GM23338 (cell line): ENCODE data around the gene DRD2.

Source experiments
- CREB1 ChIP-seq: fragments of 250-450 bp; sonication (Bioruptor Pico); IDR thresholded peaks from 2 replicates; pipeline ENCODE4 v1.5.0; 2020; ENCODE audit warnings: low read depth, mild to moderate bottlenecking, moderate library complexity
- CTCF ChIP-seq, 2 experiments: fragments of 200-600 bp in 1 of 2; sonication (generic) in 1 of 2; conservative IDR thresholded peaks; 2 replicates each; pipeline versions ENCODE4 v1.5.1 to v1.6.1; 2016 to 2017; ENCODE audit warnings: antibody characterized with exemption in 2 of 2, low read depth in 2 of 2, mild to moderate bottlenecking in 2 of 2, moderate library complexity in 1 of 2
- ETS1 ChIP-seq: IDR thresholded peaks from 2 replicates; pipeline ENCODE4 v1.6.1; 2016; ENCODE audit warnings: antibody characterized with exemption
- EZH2 ChIP-seq: fragments of 200-600 bp; sonication (generic); IDR thresholded peaks from one replicate; pipeline ENCODE4 v1.8.0; 2017; ENCODE audit warnings: antibody characterized with exemption, mild to moderate bottlenecking, low read depth; ENCODE audit not compliant: unreplicated experiment
- EZH2phosphoT487 ChIP-seq: fragments of 200-600 bp; sonication (generic); IDR thresholded peaks from one replicate; pipeline ENCODE4 v1.8.1; 2018; ENCODE audit warnings: antibody characterized with exemption; ENCODE audit not compliant: unreplicated experiment
- JUNB ChIP-seq: IDR thresholded peaks from one replicate; pipeline ENCODE4 v1.6.1; 2016; ENCODE audit warnings: antibody characterized with exemption; ENCODE audit not compliant: unreplicated experiment
- POLR2AphosphoS5 ChIP-seq: IDR thresholded peaks from 2 replicates; pipeline ENCODE4 v1.6.1; 2016; ENCODE audit warnings: antibody characterized with exemption, low read depth
- REST ChIP-seq: IDR thresholded peaks from one replicate; pipeline ENCODE4 v1.6.1; 2018; ENCODE audit warnings: antibody characterized with exemption; ENCODE audit not compliant: unreplicated experiment
- STAT1 ChIP-seq: IDR thresholded peaks from one replicate; pipeline ENCODE4 v1.6.1; 2016; ENCODE audit warnings: antibody characterized with exemption; ENCODE audit not compliant: unreplicated experiment
- ZNF331 ChIP-seq: fragments of 250-450 bp; sonication (Bioruptor Pico); IDR thresholded peaks from 2 replicates; pipeline ENCODE4 v1.5.0; 2020; ENCODE audit warnings: low read depth, mild to moderate bottlenecking, moderate library complexity

GRCh38 chr11:113382121-113382520 is 93.1 kb downstream of the DRD2 start:
- no peak for TF ChIP-seq CTCF (conservative IDR thresholded peaks at IDR 0.05; ENCODE audit: low read depth in 2 of 2)
- no peak for TF ChIP-seq POLR2AphosphoS5
- TF ChIP-seq REST: no peak
- no peak for TF ChIP-seq EZH2
- no peak for TF ChIP-seq CREB1 (CRISPR knock-in tag)
- no peak for TF ChIP-seq ETS1
- TF ChIP-seq JUNB: no peak
- no peak for TF ChIP-seq EZH2phosphoT487
- no peak for TF ChIP-seq STAT1
- no peak for TF ChIP-seq ZNF331 (CRISPR knock-in tag)
